GM23338 (cell line): ENCODE measurements around the gene PDLIM5. TPM values are rescaled to one million over a fixed set of nuclear protein-coding genes. Genes with fewer than 3 reads are reported as not detected.
"Not testable (repeated sequence)": the region's sequence is repeated elsewhere in the genome, so short reads cannot be mapped to it uniquely, and the experiment has no call there.

Experiments
- ATAC-seq: fragments of 200-7000 bp; cut with Tn5 transposase; 3 replicates; pipeline ENCODE4 v1.9.1; 2020
- DNase-seq: peaks from one replicate; pipeline ENCODE4 v3.0.0-alpha.2; 2015; ENCODE audit warnings: low spot score
- H2AFZ ChIP-seq: fragments of 200-600 bp; sonication (generic); 2 replicates; pipeline ENCODE4 v1.8.0; 2016; ENCODE audit warnings: antibody characterized with exemption, mild to moderate bottlenecking, moderate library complexity
- H3F3A ChIP-seq: fragments of 200-600 bp; sonication (generic); replicated peaks from 2 replicates; pipeline ENCODE4 v1.8.0; 2017; ENCODE audit warnings: antibody characterized with exemption, mixed run types, low read depth
- H3K27ac ChIP-seq: fragments of 200-600 bp; sonication (generic); 2 replicates; pipeline ENCODE4 v1.6.1; 2016; ENCODE audit warnings: low read depth
- H3K27me3 ChIP-seq: fragments of 200-600 bp; sonication (generic); 2 replicates; pipeline ENCODE4 v1.8.0; 2016; ENCODE audit warnings: mild to moderate bottlenecking, mixed run types, moderate library complexity; ENCODE audit not compliant: insufficient read depth
- H3K36me3 ChIP-seq: fragments of 200-600 bp; sonication (generic); 2 replicates; pipeline ENCODE4 v1.8.0; 2016; ENCODE audit warnings: mild to moderate bottlenecking; ENCODE audit not compliant: insufficient read depth
- H3K4me1 ChIP-seq: fragments of 200-600 bp; sonication (generic); 2 replicates; pipeline ENCODE4 v1.8.0; 2016; ENCODE audit warnings: mild to moderate bottlenecking, moderate library complexity; ENCODE audit not compliant: insufficient read depth
- H3K4me2 ChIP-seq: fragments of 200-600 bp; sonication (generic); 2 replicates; pipeline ENCODE4 v1.7.1; 2017; ENCODE audit warnings: mixed run types
- H3K4me3 ChIP-seq: fragments of 200-600 bp; sonication (generic); 2 replicates; pipeline ENCODE4 v1.6.1; 2016; ENCODE audit warnings: mixed run types
- H3K79me2 ChIP-seq: fragments of 200-600 bp; sonication (generic); replicated peaks from 2 replicates; pipeline ENCODE4 v1.8.0; 2017; ENCODE audit warnings: mild to moderate bottlenecking; ENCODE audit not compliant: insufficient read depth
- H3K9me2 ChIP-seq: fragments of 200-600 bp; sonication (generic); 2 replicates; pipeline ENCODE4 v1.8.0; 2017; ENCODE audit not compliant: insufficient read depth
- H4K20me1 ChIP-seq: fragments of 200-600 bp; sonication (generic); replicated peaks from 2 replicates; pipeline ENCODE4 v1.8.0; 2017; ENCODE audit warnings: mild to moderate bottlenecking; ENCODE audit not compliant: insufficient read depth
- H3K27ac Mint-ChIP-seq: 2 replicates; pipeline ENCODE4 v1.8.0; 2020; ENCODE audit warnings: inconsistent platforms, mild to moderate bottlenecking, moderate library complexity, mixed read lengths
- H3K27me3 Mint-ChIP-seq: 3 replicates; pipeline ENCODE4 v1.8.0; 2022; ENCODE audit warnings: low read depth, mild to moderate bottlenecking, moderate library complexity, mixed read lengths, inconsistent platforms; ENCODE audit not compliant: insufficient read depth, poor library complexity
- H3K36me3 Mint-ChIP-seq: 3 replicates; pipeline ENCODE4 v1.8.0; 2021; ENCODE audit warnings: low read depth, mild to moderate bottlenecking, inconsistent platforms, moderate library complexity, mixed read lengths
- H3K4me1 Mint-ChIP-seq: 3 replicates; pipeline ENCODE4 v1.8.0; 2020; ENCODE audit warnings: mild to moderate bottlenecking, inconsistent platforms, mixed read lengths
- H3K4me3 Mint-ChIP-seq: 3 replicates; pipeline ENCODE4 v1.8.0; 2021; ENCODE audit warnings: moderate library complexity, mild to moderate bottlenecking, inconsistent platforms, mixed read lengths
- H3K9me3 Mint-ChIP-seq: 3 replicates; pipeline ENCODE4 v1.8.0; 2020; ENCODE audit warnings: moderate library complexity, mild to moderate bottlenecking, inconsistent platforms, mixed read lengths
- CREB1 ChIP-seq: fragments of 250-450 bp; sonication (Bioruptor Pico); IDR thresholded peaks from 2 replicates; pipeline ENCODE4 v1.5.0; 2020; ENCODE audit warnings: low read depth, mild to moderate bottlenecking, moderate library complexity
- CTCF ChIP-seq, 2 experiments: fragments of 200-600 bp in 1 of 2; sonication (generic) in 1 of 2; conservative IDR thresholded peaks; 2 replicates each; pipeline versions ENCODE4 v1.5.1 to v1.6.1; 2016 to 2017; ENCODE audit warnings: antibody characterized with exemption in 2 of 2, low read depth in 2 of 2, mild to moderate bottlenecking in 2 of 2, moderate library complexity in 1 of 2
- ETS1 ChIP-seq: IDR thresholded peaks from 2 replicates; pipeline ENCODE4 v1.6.1; 2016; ENCODE audit warnings: antibody characterized with exemption
- POLR2AphosphoS5 ChIP-seq: IDR thresholded peaks from 2 replicates; pipeline ENCODE4 v1.6.1; 2016; ENCODE audit warnings: antibody characterized with exemption, low read depth
- polyA plus RNA-seq: library from polyadenylated mRNA; unstranded; fragments of >200 nt; fragmentation: Nextera tagmentation; extraction: Ambion mirVana; gene quantifications from 2 replicates; pipeline ENCODE4 v1.2.1, GENCODE V29; 2016
- total RNA-seq: library from RNA; depleted of rRNA; stranded (reverse); fragments of >200 nt; shearing (Covaris generic); gene quantifications from 2 replicates; pipeline ENCODE4 v1.2.3, GENCODE V29; 2014

The PDLIM5 gene
- total and polyA plus RNA-seq, 2 experiments from 2014 or later = 45.2 to 53.0 TPM

- no peak for TF ChIP-seq ETS1
- no peak for TF ChIP-seq POLR2AphosphoS5
- TF ChIP-seq CTCF (conservative IDR thresholded peaks at IDR 0.05; ENCODE audit: low read depth in 2 of 2) = no peak
- no peak for TF ChIP-seq CREB1
Measured at GRCh38 chr4:94551643-94552564, 100.2 kb downstream of the PDLIM5 start (continued).

- not testable (repeated sequence) for H3K4me1 ChIP-seq, H3K9me2 ChIP-seq, H3F3A ChIP-seq, H3K36me3 Mint-ChIP-seq, H3K9me3 Mint-ChIP-seq, H3K27me3 ChIP-seq, H3K4me1 Mint-ChIP-seq, H2AFZ ChIP-seq, H3K4me3 Mint-ChIP-seq, H3K4me2 ChIP-seq, ATAC-seq, H3K27ac ChIP-seq, H3K27ac Mint-ChIP-seq, H3K36me3 ChIP-seq, H4K20me1 ChIP-seq, DNase-seq, H3K27me3 Mint-ChIP-seq, H3K4me3 ChIP-seq
- peaks cover 16% of the 10 kb centered on the region; the same call in 1 of the 2 replicates for H3K79me2 ChIP-seq
Measured at GRCh38 chr4:94556047-94556446, 104.3 kb downstream of the PDLIM5 start.

- peaks cover 22% of the 10 kb centered on the region; the same call in 1 of the 2 replicates for H3K79me2 ChIP-seq
Measured at GRCh38 chr4:94557632-94558031, 105.9 kb downstream of the PDLIM5 start.

More at GRCh38 chr4:94557632-94558031, 105.9 kb downstream of the PDLIM5 start:
- H3K36me3 ChIP-seq, H2AFZ ChIP-seq, H3K36me3 Mint-ChIP-seq, H3K4me3 Mint-ChIP-seq, ATAC-seq, H3K27ac Mint-ChIP-seq, H3F3A ChIP-seq, H3K4me2 ChIP-seq, H3K4me1 Mint-ChIP-seq, H3K27ac ChIP-seq, H4K20me1 ChIP-seq, DNase-seq, H3K27me3 ChIP-seq, H3K9me2 ChIP-seq, H3K27me3 Mint-ChIP-seq, H3K9me3 Mint-ChIP-seq, H3K4me3 ChIP-seq, H3K4me1 ChIP-seq: not testable (repeated sequence)
